DMS79 treated with DMSO at 0.1 percent for 48 hours (cell line): ENCODE data around the gene PAFAH2.
A peak's percentile ranks its signal among the peaks of the same experiment; 100 is the strongest.
"Not testable (repeated sequence)": the region's sequence is repeated elsewhere in the genome, so short reads cannot be mapped to it uniquely, and the experiment has no call there.

Experiments
- DNase-seq: peaks from one replicate; lab custom pipeline; 2025; lab: John Stamatoyannopoulos, UW

PAFAH2 gene

GRCh38 chr1:26010825-26011224, 13.0 kb upstream of the PAFAH2 start:
- DNase-seq, result peak; percentile 55

GRCh38 chr1:26009796-26010447, 12.1 kb upstream of the PAFAH2 start:
- DNase-seq, result no peak

GRCh38 chr1:26006710-26007109, 8.8 kb upstream of the PAFAH2 start:
- no peak for DNase-seq

DNA sequence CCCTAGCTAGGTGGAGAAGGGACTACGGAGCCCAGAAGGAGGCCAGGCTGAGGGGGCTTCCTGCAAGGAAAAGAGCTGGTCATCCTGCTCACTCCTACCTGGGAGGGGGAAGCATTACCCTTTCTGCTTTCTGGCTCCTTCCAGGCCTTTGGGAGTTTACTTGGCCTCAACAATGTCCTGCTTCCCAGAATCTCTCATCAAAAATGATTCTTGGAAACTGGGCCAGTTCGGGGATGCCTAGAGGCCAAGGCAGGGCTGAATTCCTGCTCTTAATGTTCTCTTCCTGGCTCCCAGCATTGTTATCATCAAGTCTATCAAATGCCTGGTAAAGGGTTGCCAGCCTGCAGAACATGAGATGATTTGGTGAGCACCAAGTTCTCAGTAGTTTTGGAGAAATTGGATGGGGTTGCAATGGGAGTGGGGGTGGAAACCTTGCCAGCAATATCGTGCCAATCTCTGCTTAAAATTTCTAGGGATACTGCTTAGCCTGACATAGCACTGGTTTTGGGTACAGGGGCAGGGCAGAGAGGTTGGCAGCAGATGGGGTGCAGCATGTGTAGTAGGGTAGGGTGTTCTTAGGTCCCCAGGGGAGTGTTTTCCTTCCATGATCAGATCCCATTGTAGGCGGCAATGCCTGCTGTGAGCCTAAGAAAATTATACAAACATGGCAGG, 7.7 kb upstream of the PAFAH2 start:
- no peak for DNase-seq

DNA sequence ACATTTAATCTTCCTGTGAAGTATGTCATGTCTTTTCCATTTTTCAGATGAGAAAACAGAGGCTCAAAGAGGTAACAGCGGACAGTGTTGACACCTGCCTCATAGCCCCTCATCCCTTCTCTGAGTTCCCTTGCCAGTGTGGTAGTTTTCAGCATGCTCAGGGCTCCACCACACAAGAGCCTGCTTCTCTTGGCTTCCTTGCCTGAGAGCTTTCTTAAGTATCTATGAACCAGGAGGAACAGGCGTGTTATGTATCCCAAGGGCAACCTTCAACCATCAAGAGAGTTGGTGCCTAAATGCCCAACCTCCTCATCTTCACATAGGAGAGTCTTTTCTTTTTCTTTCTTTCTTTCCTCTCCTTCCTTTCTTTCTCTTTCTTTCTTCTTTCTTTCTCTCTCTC, 5.9 kb upstream of the PAFAH2 start:
- peak; percentile 73 for DNase-seq

- no peak for DNase-seq
Observed at GRCh38 chr1:26003262-26003661, 5.4 kb upstream of the PAFAH2 start.

GRCh38 chr1:25999041-25999800, 1.4 kb upstream of the PAFAH2 start:
- DNase-seq, result no peak

DNA sequence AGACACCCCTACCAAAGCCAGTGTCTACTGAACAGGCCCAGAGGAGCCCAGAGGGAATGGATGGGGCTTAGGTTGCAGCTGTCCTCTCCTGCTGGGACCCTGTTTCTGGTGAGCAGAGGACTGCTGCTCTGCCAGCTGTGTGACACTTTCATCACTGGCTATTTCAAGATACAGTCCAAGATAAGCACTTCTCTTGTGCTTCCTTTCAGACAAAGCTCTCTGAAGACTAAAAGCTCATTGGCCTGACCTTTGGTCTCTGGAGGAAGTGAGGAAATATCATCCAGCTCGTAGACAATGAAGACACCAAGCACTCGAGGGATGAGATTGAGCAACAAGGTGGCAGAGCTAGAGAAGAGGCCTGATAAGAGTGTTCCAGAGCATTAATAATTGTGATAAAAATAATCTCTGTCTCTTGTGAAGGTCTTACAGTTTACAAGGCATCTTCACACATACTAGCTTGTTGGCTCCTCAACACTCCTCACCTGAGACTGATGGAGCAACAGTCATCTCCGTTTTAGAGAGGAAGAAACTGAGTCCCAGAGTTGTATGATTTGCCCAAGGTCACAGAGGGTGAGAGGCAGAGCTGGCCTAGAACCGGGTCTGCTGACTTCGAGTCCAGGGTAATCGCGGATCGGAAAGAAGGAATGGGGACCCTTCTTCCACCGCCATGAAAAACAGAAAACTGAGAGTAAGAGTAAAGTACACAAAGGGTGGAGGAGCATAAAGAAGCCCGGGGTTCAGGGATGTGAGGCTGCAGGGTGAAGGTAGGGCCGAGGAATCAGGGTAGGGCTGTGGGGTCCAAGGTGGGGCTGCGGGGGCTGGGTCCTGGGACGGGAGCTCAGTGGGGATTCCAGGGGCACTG, 666 bp downstream of the PAFAH2 start:
- peak; percentile 48 for DNase-seq

- DNase-seq, result no peak
Observed at GRCh38 chr1:25994402-25995150, 3.3 kb downstream of the PAFAH2 start.

- no peak for DNase-seq
Observed at GRCh38 chr1:25993197-25993951, 4.5 kb downstream of the PAFAH2 start.

DNA sequence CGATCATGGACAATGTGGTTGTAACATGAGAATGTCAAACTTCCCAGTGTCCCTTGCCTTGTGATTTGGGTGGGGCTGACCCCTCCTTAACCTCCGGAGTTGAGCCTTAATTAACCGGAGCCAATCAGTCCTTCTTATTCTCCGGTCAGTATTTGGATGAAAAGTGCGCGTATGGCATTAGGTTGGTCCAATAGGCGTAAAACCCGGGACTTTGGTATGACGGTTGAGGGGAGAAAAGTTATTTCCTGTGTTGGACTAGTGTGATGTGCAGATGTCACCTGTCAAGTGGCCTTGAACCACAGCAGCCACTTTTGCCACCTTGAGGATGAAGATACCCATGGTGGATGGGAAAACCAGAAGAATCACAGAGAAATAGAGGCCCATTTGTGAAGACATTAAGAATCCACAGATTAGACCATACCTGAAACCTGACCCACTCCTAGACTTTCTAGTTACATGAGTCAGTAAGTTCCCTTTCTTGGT, 5.1 kb downstream of the PAFAH2 start:
- no peak for DNase-seq

- no peak for DNase-seq
Observed at GRCh38 chr1:25991937-25992688, 5.8 kb downstream of the PAFAH2 start.

DNA sequence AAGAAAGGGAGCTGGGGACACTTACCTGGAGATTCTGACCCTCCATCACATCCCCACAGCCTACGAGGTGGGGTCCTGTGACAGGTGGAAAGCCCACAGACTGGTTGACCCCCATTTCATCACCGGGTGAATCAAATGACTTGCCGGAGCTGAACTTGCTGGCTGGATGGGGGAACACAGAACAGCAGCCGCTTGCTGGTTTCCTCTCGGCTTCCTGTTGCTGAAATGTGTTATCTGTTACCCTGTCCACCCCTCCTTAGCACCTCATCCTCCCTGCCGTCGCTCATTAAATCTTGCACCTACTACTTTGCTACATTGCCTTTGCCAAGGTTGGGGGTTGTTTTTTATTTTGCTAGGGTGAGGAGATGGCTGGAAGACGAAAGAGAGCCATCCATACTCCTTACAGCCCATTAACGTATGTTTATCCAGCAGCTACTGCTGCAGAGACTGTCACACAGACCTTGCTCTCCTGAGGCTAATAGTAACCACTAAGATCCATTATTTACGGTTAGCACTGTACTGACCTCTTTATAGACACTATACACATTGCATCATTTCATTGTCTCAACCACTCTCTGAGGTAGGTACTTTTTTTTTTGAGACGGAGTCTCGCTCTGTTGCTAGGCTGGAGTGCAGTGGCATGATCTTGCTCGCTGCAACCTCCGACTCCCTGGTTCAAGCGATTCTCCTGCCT, 7.0 kb downstream of the PAFAH2 start:
- DNase-seq, result no peak

- no peak for DNase-seq
Observed at GRCh38 chr1:25990251-25990650, 7.6 kb downstream of the PAFAH2 start.

DNA sequence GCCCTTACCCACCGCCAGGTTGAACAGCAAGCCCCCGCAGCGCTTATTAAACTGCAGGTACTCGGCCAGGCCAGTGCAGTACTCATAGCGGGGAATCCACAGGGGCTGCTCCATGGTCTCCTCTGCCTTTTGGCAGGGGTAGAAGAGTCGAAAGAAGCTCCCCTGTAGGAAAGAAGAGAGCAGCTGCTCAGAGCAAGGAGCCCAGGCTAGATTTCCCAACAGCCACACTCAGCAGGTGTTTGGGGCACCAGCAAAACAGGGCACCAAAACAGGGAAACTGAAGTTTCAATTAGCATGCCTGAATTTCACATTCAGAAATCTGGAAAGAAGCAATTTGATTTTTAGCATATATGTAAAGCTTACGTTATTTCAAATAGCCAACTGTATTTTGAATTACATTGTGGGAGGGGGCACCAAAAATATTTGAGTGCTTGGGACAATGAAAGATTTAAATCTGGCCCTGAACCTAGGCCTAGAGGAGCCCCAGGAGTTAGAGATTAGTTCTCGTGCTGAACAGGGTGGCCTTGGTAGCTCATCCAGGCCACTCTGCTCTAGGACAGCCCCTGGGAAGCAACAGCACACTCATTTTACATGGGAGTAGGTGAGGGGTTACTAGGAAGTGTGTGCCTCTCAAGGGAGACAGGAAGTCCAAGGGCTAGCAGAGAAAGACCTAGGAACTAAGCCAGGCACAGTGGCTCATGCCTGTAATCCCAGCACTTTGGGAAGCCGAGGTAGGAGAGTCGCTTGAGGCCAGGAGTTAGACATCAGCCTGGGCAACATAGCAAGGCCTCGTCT, 8.2 kb downstream of the PAFAH2 start:
- no peak for DNase-seq

DNA sequence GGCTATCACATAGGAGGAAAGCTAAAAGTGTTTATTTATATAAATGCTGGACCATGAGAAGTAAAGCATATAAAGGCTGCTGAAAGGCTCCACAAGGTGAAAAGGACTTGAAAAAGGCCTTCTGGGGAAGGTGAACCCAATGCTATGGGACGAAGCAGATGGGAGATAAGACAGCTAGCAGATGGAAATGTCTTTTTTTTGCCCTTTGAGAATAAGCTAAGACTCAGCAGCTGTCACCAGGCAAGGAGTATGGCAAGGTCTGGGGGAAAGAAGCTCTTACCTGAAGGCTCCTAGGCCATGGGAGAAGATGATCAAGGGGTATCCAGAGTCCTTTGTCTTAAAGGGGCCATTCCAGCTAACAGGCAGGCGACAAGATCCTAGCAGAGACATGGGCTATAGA, 9.9 kb downstream of the PAFAH2 start:
- DNase-seq, result no peak

- DNase-seq, result not testable (repeated sequence)
Observed at GRCh38 chr1:25986773-25987172, 11.1 kb downstream of the PAFAH2 start.

GRCh38 chr1:25985670-25986069, 12.2 kb downstream of the PAFAH2 start:
- no peak for DNase-seq
